GM23338 (cell line): Measurements from ENCODE around the gene WDR76. TPM values are rescaled to one million over a fixed set of nuclear protein-coding genes. Genes with fewer than 3 reads are reported as not detected.

Experiments used
- ATAC-seq: fragments of 200-7000 bp; cut with Tn5 transposase; 3 replicates; pipeline ENCODE4 v1.9.1; 2020
- DNase-seq: peaks from one replicate; pipeline ENCODE4 v3.0.0-alpha.2; 2015; ENCODE audit warnings: low spot score
- H2AFZ ChIP-seq: fragments of 200-600 bp; sonication (generic); 2 replicates; pipeline ENCODE4 v1.8.0; 2016; ENCODE audit warnings: antibody characterized with exemption, mild to moderate bottlenecking, moderate library complexity
- H3F3A ChIP-seq: fragments of 200-600 bp; sonication (generic); replicated peaks from 2 replicates; pipeline ENCODE4 v1.8.0; 2017; ENCODE audit warnings: antibody characterized with exemption, mixed run types, low read depth
- H3K27ac ChIP-seq: fragments of 200-600 bp; sonication (generic); 2 replicates; pipeline ENCODE4 v1.6.1; 2016; ENCODE audit warnings: low read depth
- H3K27me3 ChIP-seq: fragments of 200-600 bp; sonication (generic); 2 replicates; pipeline ENCODE4 v1.8.0; 2016; ENCODE audit warnings: mild to moderate bottlenecking, mixed run types, moderate library complexity; ENCODE audit not compliant: insufficient read depth
- H3K36me3 ChIP-seq: fragments of 200-600 bp; sonication (generic); 2 replicates; pipeline ENCODE4 v1.8.0; 2016; ENCODE audit warnings: mild to moderate bottlenecking; ENCODE audit not compliant: insufficient read depth
- H3K4me1 ChIP-seq: fragments of 200-600 bp; sonication (generic); 2 replicates; pipeline ENCODE4 v1.8.0; 2016; ENCODE audit warnings: mild to moderate bottlenecking, moderate library complexity; ENCODE audit not compliant: insufficient read depth
- H3K4me2 ChIP-seq: fragments of 200-600 bp; sonication (generic); 2 replicates; pipeline ENCODE4 v1.7.1; 2017; ENCODE audit warnings: mixed run types
- H3K4me3 ChIP-seq: fragments of 200-600 bp; sonication (generic); 2 replicates; pipeline ENCODE4 v1.6.1; 2016; ENCODE audit warnings: mixed run types
- H3K79me2 ChIP-seq: fragments of 200-600 bp; sonication (generic); replicated peaks from 2 replicates; pipeline ENCODE4 v1.8.0; 2017; ENCODE audit warnings: mild to moderate bottlenecking; ENCODE audit not compliant: insufficient read depth
- H3K9me2 ChIP-seq: fragments of 200-600 bp; sonication (generic); 2 replicates; pipeline ENCODE4 v1.8.0; 2017; ENCODE audit not compliant: insufficient read depth
- H4K20me1 ChIP-seq: fragments of 200-600 bp; sonication (generic); replicated peaks from 2 replicates; pipeline ENCODE4 v1.8.0; 2017; ENCODE audit warnings: mild to moderate bottlenecking; ENCODE audit not compliant: insufficient read depth
- H3K27ac Mint-ChIP-seq: 2 replicates; pipeline ENCODE4 v1.8.0; 2020; ENCODE audit warnings: inconsistent platforms, mild to moderate bottlenecking, moderate library complexity, mixed read lengths
- H3K27me3 Mint-ChIP-seq: 3 replicates; pipeline ENCODE4 v1.8.0; 2022; ENCODE audit warnings: low read depth, mild to moderate bottlenecking, moderate library complexity, mixed read lengths, inconsistent platforms; ENCODE audit not compliant: insufficient read depth, poor library complexity
- H3K36me3 Mint-ChIP-seq: 3 replicates; pipeline ENCODE4 v1.8.0; 2021; ENCODE audit warnings: low read depth, mild to moderate bottlenecking, inconsistent platforms, moderate library complexity, mixed read lengths
- H3K4me1 Mint-ChIP-seq: 3 replicates; pipeline ENCODE4 v1.8.0; 2020; ENCODE audit warnings: mild to moderate bottlenecking, inconsistent platforms, mixed read lengths
- H3K4me3 Mint-ChIP-seq: 3 replicates; pipeline ENCODE4 v1.8.0; 2021; ENCODE audit warnings: moderate library complexity, mild to moderate bottlenecking, inconsistent platforms, mixed read lengths
- H3K9me3 Mint-ChIP-seq: 3 replicates; pipeline ENCODE4 v1.8.0; 2020; ENCODE audit warnings: moderate library complexity, mild to moderate bottlenecking, inconsistent platforms, mixed read lengths
- CREB1 ChIP-seq: fragments of 250-450 bp; sonication (Bioruptor Pico); IDR thresholded peaks from 2 replicates; pipeline ENCODE4 v1.5.0; 2020; ENCODE audit warnings: low read depth, mild to moderate bottlenecking, moderate library complexity
- CTCF ChIP-seq, 2 experiments: fragments of 200-600 bp in 1 of 2; sonication (generic) in 1 of 2; conservative IDR thresholded peaks; 2 replicates each; pipeline versions ENCODE4 v1.5.1 to v1.6.1; 2016 to 2017; ENCODE audit warnings: antibody characterized with exemption in 2 of 2, low read depth in 2 of 2, mild to moderate bottlenecking in 2 of 2, moderate library complexity in 1 of 2
- ETS1 ChIP-seq: IDR thresholded peaks from 2 replicates; pipeline ENCODE4 v1.6.1; 2016; ENCODE audit warnings: antibody characterized with exemption
- EZH2 ChIP-seq: fragments of 200-600 bp; sonication (generic); IDR thresholded peaks from one replicate; pipeline ENCODE4 v1.8.0; 2017; ENCODE audit warnings: antibody characterized with exemption, mild to moderate bottlenecking, low read depth; ENCODE audit not compliant: unreplicated experiment
- EZH2phosphoT487 ChIP-seq: fragments of 200-600 bp; sonication (generic); IDR thresholded peaks from one replicate; pipeline ENCODE4 v1.8.1; 2018; ENCODE audit warnings: antibody characterized with exemption; ENCODE audit not compliant: unreplicated experiment
- POLR2AphosphoS5 ChIP-seq: IDR thresholded peaks from 2 replicates; pipeline ENCODE4 v1.6.1; 2016; ENCODE audit warnings: antibody characterized with exemption, low read depth
- REST ChIP-seq: IDR thresholded peaks from one replicate; pipeline ENCODE4 v1.6.1; 2018; ENCODE audit warnings: antibody characterized with exemption; ENCODE audit not compliant: unreplicated experiment
- ZNF331 ChIP-seq: fragments of 250-450 bp; sonication (Bioruptor Pico); IDR thresholded peaks from 2 replicates; pipeline ENCODE4 v1.5.0; 2020; ENCODE audit warnings: low read depth, mild to moderate bottlenecking, moderate library complexity
- ZNF462 ChIP-seq: fragments of 250-450 bp; sonication (Bioruptor Pico); IDR thresholded peaks from 2 replicates; pipeline ENCODE4 v1.5.0; 2020; ENCODE audit warnings: mild to moderate bottlenecking, moderate library complexity
- polyA plus RNA-seq: library from polyadenylated mRNA; unstranded; fragments of >200 nt; fragmentation: Nextera tagmentation; extraction: Ambion mirVana; gene quantifications from 2 replicates; pipeline ENCODE4 v1.2.1, GENCODE V29; 2016
- total RNA-seq: library from RNA; depleted of rRNA; stranded (reverse); fragments of >200 nt; shearing (Covaris generic); gene quantifications from 2 replicates; pipeline ENCODE4 v1.2.3, GENCODE V29; 2014

Gene WDR76
- total and polyA plus RNA-seq, 2 experiments from 2014 or later, result 9.7 to 17.8 TPM

GRCh38 chr15:43799945-43800285, 26.9 kb upstream of the WDR76 start, which contains the start of gene SERINC4 (continued):
- TF ChIP-seq CTCF (conservative IDR thresholded peaks at IDR 0.05; ENCODE audit: low read depth in 2 of 2), result no peak
- no peak for TF ChIP-seq EZH2phosphoT487
- TF ChIP-seq ZNF331 (CRISPR knock-in tag), result no peak
- no peak for TF ChIP-seq ZNF462 (CRISPR knock-in tag)
- TF ChIP-seq EZH2, result no peak
- no peak for TF ChIP-seq POLR2AphosphoS5

GRCh38 chr15:43800286-43801141, 26.3 kb upstream of the WDR76 start, which contains the start of gene HYPK:
TSS of gene HYPK (plus strand) at chr15:43800599. CDS start at chr15:43800623, 24 bp downstream.
- Mint-ChIP-seq H3K27me3 (peaks cover 12% of the 10 kb centered on the region), H3K4me3 (peak within 1 kb of the TSS; percentile 99), H3K27ac (peak within 1 kb of the TSS; percentile 98), H3K9me3 (no peaks in the 10 kb centered on the region), H3K36me3 (peaks cover 71% of the 10 kb centered on the region), H3K4me1 (peaks cover 38% of the 10 kb centered on the region)
- Histone ChIP-seq H3K4me2 (peak within 1 kb of the TSS; percentile 88), H3F3A (peaks cover 41% of the 10 kb centered on the region), H3K27ac (peak within 1 kb of the TSS; percentile 94), H3K36me3 (peaks cover 9% of the 10 kb centered on the region), H3K27me3 (no peaks in the 10 kb centered on the region), H3K4me3 (peak within 1 kb of the TSS; percentile 89), H3K79me2 (peaks cover 15% of the 10 kb centered on the region), H3K9me2 (no peaks in the 10 kb centered on the region), H2AFZ (peak within 1 kb of the TSS; percentile 49; the same call in 1 of the 2 replicates), H4K20me1 (peaks cover 2% of the 10 kb centered on the region; the same call in 1 of the 2 replicates), H3K4me1 (peaks cover 28% of the 10 kb centered on the region)
- ATAC-seq (peak; percentile 84), DNase-seq (peak; percentile 93)
- peak; percentile 92 for TF ChIP-seq POLR2AphosphoS5
- TF ChIP-seq REST, result no peak
- TF ChIP-seq CREB1 (CRISPR knock-in tag), result peak; percentile 42; the same call in 1 of the 2 replicates
- TF ChIP-seq ETS1, result peak; percentile 30; the same call in 1 of the 2 replicates
